Motor neuron (in vitro differentiated cells): Measurements from ENCODE around the gene NT5C3B. TPM values are rescaled to one million over a fixed set of nuclear protein-coding genes. Genes with fewer than 3 reads are reported as not detected.
"Not testable (repeated sequence)": the region's sequence is repeated elsewhere in the genome, so short reads cannot be mapped to it uniquely, and the experiment has no call there.

Experiments
- ATAC-seq, 8 experiments: fragments of 200-7000 bp; cut with Tn5 transposase; replicated peaks in 6 of 8; 2 replicates each; pipeline ENCODE4 v1.8.0; 2021; ENCODE audit warnings: mild to moderate bottlenecking in 8 of 8, moderate library complexity in 8 of 8
- H3K27ac ChIP-seq, 2 donors: fragments of 250-450 bp; sonication (Bioruptor Pico); 2 replicates each; pipeline ENCODE4 v1.9.0; 2021; ENCODE audit warnings: antibody characterized with exemption in 2 of 2, mild to moderate bottlenecking in 2 of 2, moderate library complexity in 1 of 2
- H3K4me1 ChIP-seq, 2 donors: fragments of 250-450 bp; sonication (Bioruptor Pico); replicated peaks in 1 of 2; 2 replicates each; pipeline ENCODE4 v1.6.1; 2021; ENCODE audit warnings: antibody characterized with exemption in 2 of 2, mild to moderate bottlenecking in 2 of 2, moderate library complexity in 1 of 2
- H3K4me3 ChIP-seq, 5 donors: fragments of 250-450 bp; sonication (Bioruptor Pico); 2 replicates each; pipeline ENCODE4 v1.9.0; 2021; ENCODE audit warnings: antibody characterized with exemption in 5 of 5, mild to moderate bottlenecking in 5 of 5, moderate library complexity in 4 of 5
- WGBS, 10 experiments: fragments of 450-650 bp; shearing (Covaris generic); methylation state at CpG; one replicate each; pipeline ENCODE4 v1.0.0; 2022; 5-methylcytosine and 5-hydroxymethylcytosine counted together
- in situ Hi-C, 9 experiments: fragments of 400-800 bp; cut with MboI; loops; one replicate each; pipeline ENCODE4 v1.15.0; 2021; ENCODE audit warnings: low sequenced_read_pairs in 9 of 9, low pct_unique_long_range_greater_than_20kb in 2 of 9; ENCODE audit not compliant: unreplicated experiment in 9 of 9
- total RNA-seq, 8 experiments: library from RNA; unstranded; fragments of 300-600 nt; gene quantifications; 2 replicates each; pipeline versions ENCODE4 v1.2.3 to v1.2.4, GENCODE V29; 2022

NT5C3B gene
- total RNA-seq, result 100 to 1,000 TPM in 4 of 8 experiments, 10 to 100 TPM in 4; 55.9 to 126 (median 104) TPM

- Histone ChIP-seq H3K4me1 (peaks cover 8 to 10% of the 10 kb centered on the region in 2 donors), H3K27ac (peak within 1 kb of the TSS; percentile 56 to 78), H3K4me3 (peak within 1 kb of the TSS; percentile 74 to 99 (median 87))
- WGBS, 10 experiments, result 0 to 14% (median 0%) methylated on average over 2 to 4 of the region's 72 CpGs; no CpG with 5 or more reads in 6 of the 10 experiments
- peak; percentile 71 to 93 (median 89) for ATAC-seq
- in situ Hi-C loops, result loop anchor here in 1 of 9 experiments (25.0 kb wide), 1 partner anchor 99 kb away; the partner anchor contains the start of gene HAP1
Measured at GRCh38 chr17:41835800-41836549, at the start of gene NT5C3B. Gene NT5C3B (minus strand): TSS chr17:41836232. CDS start chr17:41836193, 39 bp downstream.

GRCh38 chr17:41885733-41886132, 49.7 kb upstream of the NT5C3B start:
- in situ Hi-C loops, result no loop called here
- Histone ChIP-seq H3K4me1 (no peaks in the 10 kb centered on the region), H3K27ac (no peak overlapping the region), H3K4me3 (no peak overlapping the region)
- ATAC-seq, result peak in 4 of 8 experiments; percentile 12 to 69 (median 42)
- WGBS, 10 experiments, result 56 to 100% (median 96%) methylated on average over 1 to 3 of the region's 6 CpGs; no CpG with 5 or more reads in 4 of the 10 experiments

- WGBS, 10 experiments, result 71 to 100% (median 90%) methylated on average over 1 to 4 of the region's 6 CpGs; no CpG with 5 or more reads in 3 of the 10 experiments
- Histone ChIP-seq H3K27ac (no peak overlapping the region), H3K4me3 (no peak overlapping the region), H3K4me1 (no peaks in the 10 kb centered on the region)
- in situ Hi-C loops, result no loop called here
- ATAC-seq, result no peak
Measured at GRCh38 chr17:41882756-41883155, 46.7 kb upstream of the NT5C3B start.

- 90 to 100% (median 96%) methylated on average over 1 to 4 of the region's 4 CpGs; no CpG with 5 or more reads in 3 of the 10 experiments for WGBS, 10 experiments
- H3K4me1 ChIP-seq, result no peaks in the 10 kb centered on the region
- no peak overlapping the region for H3K27ac ChIP-seq
- in situ Hi-C loops, result no loop called here
- H3K4me3 ChIP-seq, result no peak overlapping the region
- ATAC-seq, result no peak
Measured at GRCh38 chr17:41880130-41880529, 44.1 kb upstream of the NT5C3B start.

- H3K27ac ChIP-seq, H3K4me3 ChIP-seq, in situ Hi-C loops, ATAC-seq, H3K4me1 ChIP-seq: not testable (repeated sequence)
- WGBS, 10 experiments, result 83 to 100% (median 93%) methylated on average over 1 to 7 of the region's 9 CpGs; no CpG with 5 or more reads in 3 of the 10 experiments
Measured at GRCh38 chr17:41874293-41874670, 38.2 kb upstream of the NT5C3B start.

GRCh38 chr17:41873559-41874292, 37.7 kb upstream of the NT5C3B start:
- in situ Hi-C loops, result no loop called here
- Histone ChIP-seq H3K27ac (no peak overlapping the region), H3K4me3 (no peak overlapping the region), H3K4me1 (no peaks in the 10 kb centered on the region)
- 88 to 100% (median 100%) methylated on average over 1 to 9 of the region's 10 CpGs; no CpG with 5 or more reads in 3 of the 10 experiments for WGBS, 10 experiments
- ATAC-seq, result no peak

- ATAC-seq, result no peak
- Histone ChIP-seq H3K4me3 (no peak overlapping the region), H3K27ac (no peak overlapping the region), H3K4me1 (no peaks in the 10 kb centered on the region)
- 93 to 100% (median 100%) methylated on average over 1 to 6 of the region's 10 CpGs; no CpG with 5 or more reads in 6 of the 10 experiments for WGBS, 10 experiments
- in situ Hi-C loops, result no loop called here
Measured at GRCh38 chr17:41871789-41872188, 35.8 kb upstream of the NT5C3B start.

- H3K4me1 ChIP-seq, result peaks cover under 1% of the 10 kb centered on the region in 2 donors
- ATAC-seq, result no peak
- 73 to 100% (median 91%) methylated on average over 1 to 7 of the region's 7 CpGs for WGBS, 10 experiments
- in situ Hi-C loops, result no loop called here
- H3K4me3 ChIP-seq, result no peak overlapping the region
- no peak overlapping the region for H3K27ac ChIP-seq
Measured at GRCh38 chr17:41870627-41871026, 34.6 kb upstream of the NT5C3B start.

GRCh38 chr17:41870097-41870496, 34.1 kb upstream of the NT5C3B start:
- no peak overlapping the region for H3K4me3 ChIP-seq
- H3K27ac ChIP-seq, result no peak overlapping the region
- in situ Hi-C loops, result no loop called here
- ATAC-seq, result no peak
- peaks cover 2% of the 10 kb centered on the region in 2 donors for H3K4me1 ChIP-seq
- 63 to 100% (median 90%) methylated on average over 1 to 2 of the region's 2 CpGs; no CpG with 5 or more reads in 5 of the 10 experiments for WGBS, 10 experiments

- Histone ChIP-seq H3K4me3 (no peak overlapping the region), H3K4me1 (peaks cover 2% of the 10 kb centered on the region in 2 donors), H3K27ac (no peak overlapping the region)
- no peak for ATAC-seq
- in situ Hi-C loops, result no loop called here
- WGBS, 10 experiments, result 60 to 98% (median 89%) methylated on average over 2 to 8 of the region's 9 CpGs; no CpG with 5 or more reads in 2 of the 10 experiments
Measured at GRCh38 chr17:41869426-41869825, 33.4 kb upstream of the NT5C3B start.

- peaks cover 2 to 4% of the 10 kb centered on the region in 2 donors for H3K4me1 ChIP-seq
- in situ Hi-C loops, result no loop called here
- ATAC-seq, result no peak
- H3K4me3 ChIP-seq, result no peak overlapping the region
- 41 to 96% (median 75%) methylated on average over 2 to 3 of the region's 3 CpGs for WGBS, 10 experiments
- H3K27ac ChIP-seq, result no peak overlapping the region
Measured at GRCh38 chr17:41868568-41868967, 32.5 kb upstream of the NT5C3B start.

GRCh38 chr17:41865596-41865893, 29.5 kb upstream of the NT5C3B start:
- peak overlapping the region; percentile 80 to 92 (median 83) for H3K4me3 ChIP-seq
- 0 to 62% (median 6%) methylated on average over 2 to 7 of the region's 10 CpGs; no CpG with 5 or more reads in 1 of the 10 experiments for WGBS, 10 experiments
- H3K27ac ChIP-seq, result peak overlapping the region; percentile 72 to 73
- in situ Hi-C loops, result no loop called here
- ATAC-seq, result no peak
- H3K4me1 ChIP-seq, result peaks cover 23 to 26% of the 10 kb centered on the region in 2 donors
